Coronary artery (tissue), 2 donors: ENCODE data around the gene ZNF225.
A peak's percentile ranks its signal among the peaks of the same experiment; 100 is the strongest.
"Not testable (repeated sequence)": the region's sequence is repeated elsewhere in the genome, so short reads cannot be mapped to it uniquely, and the experiment has no call there.

Experiments used
- DNase-seq: peaks from one replicate; pipeline ENCODE4 v3.0.0-alpha.2; 2017; ENCODE audit warnings: low spot score
- H3K27ac ChIP-seq, 2 donors: fragments of 200-600 bp; sonication (generic); one replicate each; pipeline ENCODE4 v1.5.1; 2016 to 2019
- H3K4me3 ChIP-seq: fragments of 200-600 bp; sonication (generic); 2 replicates; pipeline ENCODE4 v1.5.1; 2016; ENCODE audit warnings: mild to moderate bottlenecking, moderate library complexity
- TF ChIP-seq, protein P1 (sequence below): fragments of 200-600 bp; sonication (generic); IDR thresholded peaks from one replicate; pipeline ENCODE4 v1.5.1; 2019; ENCODE audit warnings: antibody characterized with exemption

The ZNF225 gene

DNA sequence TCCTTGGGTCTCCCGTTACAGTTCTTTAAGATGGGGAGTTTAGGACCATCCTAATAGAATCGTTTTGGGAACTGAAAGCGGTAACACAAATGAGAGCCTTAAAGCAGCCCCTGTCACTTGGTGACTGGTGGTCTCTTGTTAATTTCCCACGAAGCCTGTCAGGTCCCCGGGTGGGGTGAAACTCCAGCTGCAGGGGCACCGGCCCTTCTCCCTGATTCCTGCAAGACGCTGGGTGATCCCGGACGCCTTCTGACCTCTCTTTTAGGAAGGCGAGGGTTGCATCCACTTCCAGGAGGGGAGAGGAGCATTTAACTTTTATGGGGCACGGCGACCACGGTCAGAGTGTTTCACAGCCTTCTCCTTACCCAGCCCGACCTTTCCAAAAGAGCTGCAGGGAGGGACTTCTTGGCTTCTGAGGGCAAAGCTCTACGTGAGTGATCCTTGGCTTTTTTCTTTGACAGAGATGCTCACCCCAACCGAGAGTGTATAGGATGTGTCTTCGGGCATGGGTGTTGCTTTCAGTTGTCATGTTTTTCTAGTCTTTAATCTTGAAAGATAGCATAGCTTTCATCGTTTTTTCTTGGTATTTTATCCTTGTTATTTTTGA is 688 bp downstream of the ZNF225 start:
- peak overlapping the region; percentile 63 to 76 for H3K27ac ChIP-seq
- peak overlapping the region; percentile 80 for H3K4me3 ChIP-seq
- TF ChIP-seq, protein P1, sequence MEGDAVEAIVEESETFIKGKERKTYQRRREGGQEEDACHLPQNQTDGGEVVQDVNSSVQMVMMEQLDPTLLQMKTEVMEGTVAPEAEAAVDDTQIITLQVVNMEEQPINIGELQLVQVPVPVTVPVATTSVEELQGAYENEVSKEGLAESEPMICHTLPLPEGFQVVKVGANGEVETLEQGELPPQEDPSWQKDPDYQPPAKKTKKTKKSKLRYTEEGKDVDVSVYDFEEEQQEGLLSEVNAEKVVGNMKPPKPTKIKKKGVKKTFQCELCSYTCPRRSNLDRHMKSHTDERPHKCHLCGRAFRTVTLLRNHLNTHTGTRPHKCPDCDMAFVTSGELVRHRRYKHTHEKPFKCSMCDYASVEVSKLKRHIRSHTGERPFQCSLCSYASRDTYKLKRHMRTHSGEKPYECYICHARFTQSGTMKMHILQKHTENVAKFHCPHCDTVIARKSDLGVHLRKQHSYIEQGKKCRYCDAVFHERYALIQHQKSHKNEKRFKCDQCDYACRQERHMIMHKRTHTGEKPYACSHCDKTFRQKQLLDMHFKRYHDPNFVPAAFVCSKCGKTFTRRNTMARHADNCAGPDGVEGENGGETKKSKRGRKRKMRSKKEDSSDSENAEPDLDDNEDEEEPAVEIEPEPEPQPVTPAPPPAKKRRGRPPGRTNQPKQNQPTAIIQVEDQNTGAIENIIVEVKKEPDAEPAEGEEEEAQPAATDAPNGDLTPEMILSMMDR, result no peak
- no peak for DNase-seq

DNA sequence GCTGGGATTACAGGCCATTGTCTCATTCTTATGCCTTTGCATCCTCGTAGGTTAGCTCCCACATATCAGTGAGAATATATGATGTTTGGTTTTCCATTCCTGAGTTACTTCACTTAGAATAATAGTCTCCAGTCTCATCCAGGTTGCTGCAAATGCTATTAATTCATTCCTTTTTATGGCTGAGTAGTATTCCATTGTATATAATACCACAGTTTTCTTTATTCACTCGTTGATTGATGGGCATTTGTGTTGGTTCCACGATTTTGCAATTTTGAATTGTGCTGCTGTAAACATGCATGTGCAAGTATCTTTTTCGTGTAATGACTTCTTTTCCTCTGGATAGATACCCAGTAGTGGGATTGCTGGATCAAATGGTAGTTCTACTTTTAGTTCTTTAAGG is 8.0 kb downstream of the ZNF225 start:
- H3K4me3 ChIP-seq, H3K27ac ChIP-seq, DNase-seq: not testable (repeated sequence)

DNA sequence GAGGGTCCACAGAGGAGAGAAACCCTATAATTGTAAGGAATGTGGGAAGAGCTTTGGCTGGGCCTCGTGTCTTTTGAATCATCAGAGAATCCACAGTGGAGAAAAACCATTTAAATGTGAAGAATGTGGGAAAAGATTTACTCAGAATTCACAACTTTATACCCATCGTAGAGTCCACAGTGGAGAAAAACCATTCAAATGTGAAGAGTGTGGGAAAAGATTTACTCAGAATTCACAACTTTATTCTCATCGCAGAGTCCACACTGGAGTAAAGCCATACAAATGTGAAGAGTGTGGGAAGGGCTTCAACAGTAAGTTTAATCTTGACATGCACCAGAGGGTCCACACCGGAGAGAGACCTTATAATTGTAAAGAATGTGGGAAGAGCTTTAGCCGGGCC is 18.8 kb downstream of the ZNF225 start:
- DNase-seq, result no peak
- Histone ChIP-seq H3K27ac (no peak overlapping the region), H3K4me3 (no peak overlapping the region)
- TF ChIP-seq, protein P1, result no peak

DNA sequence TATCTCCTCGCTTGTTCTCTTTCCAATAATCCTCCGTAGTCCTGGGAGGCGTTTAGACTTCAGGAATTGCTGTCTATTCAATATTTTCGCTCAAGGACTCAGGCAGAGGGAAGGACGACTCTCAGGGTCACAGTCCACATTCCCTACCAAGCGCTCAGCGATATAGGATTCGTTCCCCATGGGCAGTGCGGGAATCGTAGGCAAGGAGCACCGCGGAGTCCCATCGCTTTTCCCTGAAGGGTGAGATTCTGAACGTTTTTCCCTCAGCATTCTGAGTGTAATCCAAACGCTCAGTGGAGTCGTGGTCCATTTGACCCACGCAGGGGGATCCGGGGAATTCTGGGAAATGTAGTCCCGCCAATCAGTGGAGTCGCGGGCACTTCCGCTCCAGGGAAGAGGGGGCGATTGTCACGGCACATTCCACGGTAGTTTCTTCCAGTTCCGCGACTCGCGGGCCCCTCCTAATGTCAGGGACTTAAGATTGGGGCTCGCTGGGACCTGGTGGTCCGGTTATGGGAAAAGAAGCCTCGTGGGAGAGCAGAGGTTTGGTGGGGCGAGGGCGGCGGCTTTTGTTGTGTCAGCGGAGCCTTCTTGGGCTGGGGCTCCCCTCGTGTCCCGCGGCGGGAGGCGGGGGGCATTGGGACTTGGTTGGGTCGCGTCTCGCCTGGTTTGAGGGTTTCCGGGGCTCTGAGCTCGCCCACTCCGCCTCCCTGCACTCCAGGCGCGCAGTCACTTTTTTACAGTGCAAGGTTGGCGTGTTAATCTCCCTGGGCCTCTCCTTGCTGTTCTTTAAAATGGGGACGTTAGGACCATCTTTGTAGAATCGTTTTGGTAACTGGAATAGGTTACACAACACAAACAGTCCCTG is 28.2 kb downstream of the ZNF225 start, which contains the start of gene ZNF234:
Gene ZNF234, plus strand, starts transcription at position 364 of the 868 bp plus-strand sequence. CDS start 3,079 bp downstream, outside the sequence.
- TF ChIP-seq, protein P1, result no peak
- Histone ChIP-seq H3K4me3 (peak within 1 kb of the TSS; percentile 85), H3K27ac (peak within 1 kb of the TSS; percentile 57 to 77)
- peak; percentile 79 for DNase-seq

DNA sequence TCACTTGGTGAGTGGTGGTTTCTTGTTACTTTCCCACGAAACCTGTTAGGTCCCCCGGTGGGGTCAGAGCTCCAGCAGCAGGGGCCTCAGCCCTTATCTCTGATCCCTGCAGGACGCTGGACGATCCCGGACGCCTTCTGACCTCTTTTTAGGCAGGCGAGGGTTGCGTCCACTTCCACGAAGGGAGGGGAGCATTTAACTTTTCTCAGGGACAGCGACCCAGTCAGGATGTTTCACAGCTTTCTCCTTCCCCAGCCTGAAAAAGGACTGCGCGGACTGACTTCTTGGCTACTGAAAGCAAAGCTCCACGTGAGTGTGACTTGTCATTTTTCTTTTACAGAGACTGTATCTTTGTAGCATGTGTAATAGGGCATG is 28.8 kb downstream of the ZNF225 start:
- TF ChIP-seq, protein P1, result no peak
- Histone ChIP-seq H3K27ac (peak overlapping the region; percentile 57 to 77), H3K4me3 (peak overlapping the region; percentile 85)
- no peak for DNase-seq

DNA sequence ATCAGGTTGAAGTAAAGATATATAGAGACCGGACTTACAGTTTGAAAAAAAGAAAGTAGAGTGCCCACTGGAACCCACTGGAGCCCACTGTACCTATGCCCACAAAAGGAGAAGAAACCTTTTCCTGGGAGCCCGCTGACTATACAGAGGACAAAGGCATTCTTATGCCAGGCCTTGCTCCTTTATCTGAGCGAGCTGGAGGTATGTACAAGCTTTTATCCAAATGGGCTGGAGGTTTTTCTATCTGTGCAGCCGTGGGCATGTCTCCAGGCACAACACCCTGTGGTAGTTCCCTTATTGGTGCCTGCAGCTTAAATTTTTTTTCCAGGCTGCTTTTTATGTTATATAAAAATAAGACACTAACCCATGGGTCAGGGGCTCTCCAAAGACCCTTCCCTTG is 36.6 kb downstream of the ZNF225 start:
- TF ChIP-seq, protein P1, result no peak
- H3K27ac ChIP-seq, result no peak overlapping the region
- DNase-seq, result no peak
- H3K4me3 ChIP-seq, result no peak overlapping the region

DNA sequence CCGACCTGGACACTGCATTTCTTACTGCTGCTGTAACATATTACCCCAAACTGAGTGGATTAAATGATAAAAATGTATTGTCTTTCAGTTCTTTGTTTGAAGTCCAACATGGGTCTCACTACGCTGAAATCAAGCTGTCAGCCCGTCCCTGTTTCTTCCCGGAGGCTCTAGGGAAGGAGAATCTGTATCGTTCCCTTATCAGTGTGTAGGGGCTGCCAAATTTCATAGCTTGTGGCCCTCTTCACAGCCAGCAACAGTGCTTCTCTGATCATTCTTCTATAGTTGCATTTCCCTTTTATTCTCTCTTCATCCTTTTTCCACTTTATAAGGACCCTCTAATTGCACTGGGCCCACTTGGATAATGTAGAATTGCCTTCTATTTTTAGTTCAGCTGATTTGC is 38.3 kb downstream of the ZNF225 start:
- DNase-seq, result no peak
- TF ChIP-seq, protein P1, result no peak
- Histone ChIP-seq H3K4me3 (no peak overlapping the region), H3K27ac (no peak overlapping the region)
